ENCODE data around the gene SVOP.

SVOP gene

GRCh38 chr12:109020146-109020795, 597 bp downstream of the SVOP start:
- TF ChIP-seq CTCF (IDR thresholded peaks at IDR 0.05; ENCODE audit: insufficient read depth, missing control alignments) = no peak
- FAIRE-seq (peak; percentile 51), DNase-seq (ENCODE audit: insufficient read length, low spot score) (no peak)

GRCh38 chr12:109018296-109018695, 2.6 kb downstream of the SVOP start:
- TF ChIP-seq CTCF (IDR thresholded peaks at IDR 0.05; ENCODE audit: insufficient read depth, missing control alignments) = no peak
- FAIRE-seq = no peak
- no peak for DNase-seq (ENCODE audit: insufficient read length, low spot score)

- no peak for TF ChIP-seq CTCF (IDR thresholded peaks at IDR 0.05; ENCODE audit: insufficient read depth, missing control alignments)
- no peak for FAIRE-seq
These were observed 3.9 kb downstream of the SVOP start for GRCh38 chr12:109016978-109017377.

GRCh38 chr12:109016016-109016415, 4.9 kb downstream of the SVOP start:
- no peak for FAIRE-seq
- no peak for TF ChIP-seq CTCF (IDR thresholded peaks at IDR 0.05; ENCODE audit: insufficient read depth, missing control alignments)
- DNase-seq (ENCODE audit: insufficient read length, low spot score) = no peak

More at GRCh38 chr12:109016978-109017377, 3.9 kb downstream of the SVOP start:
- DNase-seq (ENCODE audit: insufficient read length, low spot score) = no peak

GRCh38 chr12:109014984-109015765, 5.7 kb downstream of the SVOP start:
- TF ChIP-seq CTCF (IDR thresholded peaks at IDR 0.05; ENCODE audit: insufficient read depth, missing control alignments) = no peak
- FAIRE-seq = no peak

GRCh38 chr12:109010259-109010658, 10.6 kb downstream of the SVOP start:
- no peak for TF ChIP-seq CTCF (IDR thresholded peaks at IDR 0.05; ENCODE audit: insufficient read depth, missing control alignments)
- DNase-seq (ENCODE audit: insufficient read length, low spot score) (no peak), FAIRE-seq (peak; percentile 68)

More at GRCh38 chr12:109014984-109015765, 5.7 kb downstream of the SVOP start:
- DNase-seq (ENCODE audit: insufficient read length, low spot score) = no peak

- TF ChIP-seq CTCF (IDR thresholded peaks at IDR 0.05; ENCODE audit: insufficient read depth, missing control alignments) = no peak
- no peak for DNase-seq (ENCODE audit: insufficient read length, low spot score)
- FAIRE-seq = no peak
These were observed 11.1 kb downstream of the SVOP start for GRCh38 chr12:109009766-109010165.

Data from D721Med (cell line).